DMS53 treated with DMSO at 0.1 percent for 48 hours (cell line): ENCODE data around the gene SCAP.

Experiments
- DNase-seq: peaks from one replicate; lab custom pipeline; 2025; ENCODE audit not compliant: unreplicated experiment; lab: John Stamatoyannopoulos, UW

Gene SCAP

GRCh38 chr3:47432673-47433072 is 43.1 kb downstream of the SCAP start:
- no peak for DNase-seq

DNA sequence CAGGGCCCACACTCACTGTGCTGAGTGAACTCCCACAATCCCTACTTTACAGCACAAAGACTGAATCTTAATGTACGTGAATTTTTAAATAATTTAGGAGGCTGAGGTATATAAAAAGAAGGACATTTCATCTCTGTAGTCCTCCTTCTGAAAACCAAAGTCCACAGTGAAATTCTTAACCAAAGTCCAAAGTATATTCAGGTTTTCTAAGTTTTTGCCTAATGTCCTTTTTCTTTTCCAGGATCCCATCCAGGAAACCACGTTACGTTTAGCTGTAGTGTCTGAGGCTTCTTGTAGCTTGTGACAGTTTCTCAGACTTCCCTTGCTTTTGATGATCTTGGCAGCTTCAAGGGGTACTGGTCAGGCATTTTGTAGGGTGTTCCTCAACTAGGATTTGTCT is 44.5 kb downstream of the SCAP start:
- no peak for DNase-seq

- no peak for DNase-seq
These were observed 45.1 kb downstream of the SCAP start for GRCh38 chr3:47430606-47431005.

- no peak for DNase-seq
These were observed 46.1 kb downstream of the SCAP start for GRCh38 chr3:47429476-47430270.

DNA sequence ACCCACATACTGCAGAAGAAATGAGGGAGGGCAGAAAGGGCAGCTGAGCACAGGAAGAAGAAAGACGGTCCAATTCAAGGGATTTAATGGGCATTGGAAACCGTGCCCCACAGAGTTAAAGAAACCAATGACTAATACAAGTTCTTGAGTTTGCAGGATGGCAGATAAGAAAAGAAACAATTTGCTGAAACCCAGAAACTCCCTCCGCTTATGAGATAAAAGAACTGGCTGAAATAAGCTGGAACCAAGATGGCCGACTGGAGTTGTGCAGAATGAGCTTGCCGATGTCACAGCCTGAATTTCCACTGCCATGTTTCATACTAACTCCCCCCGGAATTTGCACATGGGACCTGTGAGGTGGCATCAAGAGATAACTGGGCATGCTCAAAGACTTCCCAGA is 47.1 kb downstream of the SCAP start:
- DNase-seq, result no peak

- no peak for DNase-seq
These were observed 47.9 kb downstream of the SCAP start for GRCh38 chr3:47427866-47428265.

DNA sequence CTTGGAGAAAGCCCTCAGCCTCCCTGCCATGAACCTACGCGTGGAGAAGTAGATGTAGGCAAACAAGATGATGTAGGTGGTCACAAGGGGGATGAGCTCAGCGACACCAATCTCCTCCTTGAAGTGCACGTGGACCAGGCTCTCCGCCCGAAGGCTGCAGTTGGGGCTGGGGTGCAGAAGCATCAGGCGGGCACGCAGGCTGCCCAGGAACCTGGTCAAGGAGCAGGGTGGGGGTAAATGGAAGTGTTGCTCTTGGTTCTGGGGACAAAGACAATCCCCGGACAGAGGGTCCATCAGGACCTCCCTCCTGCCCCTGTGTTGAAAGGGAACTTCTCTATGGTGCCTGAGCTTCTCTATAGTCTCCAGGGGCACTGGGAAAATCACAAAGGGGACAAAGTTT is 49.8 kb downstream of the SCAP start:
- no peak for DNase-seq

- DNase-seq, result no peak
These were observed 50.4 kb downstream of the SCAP start for GRCh38 chr3:47425383-47425778.

DNA sequence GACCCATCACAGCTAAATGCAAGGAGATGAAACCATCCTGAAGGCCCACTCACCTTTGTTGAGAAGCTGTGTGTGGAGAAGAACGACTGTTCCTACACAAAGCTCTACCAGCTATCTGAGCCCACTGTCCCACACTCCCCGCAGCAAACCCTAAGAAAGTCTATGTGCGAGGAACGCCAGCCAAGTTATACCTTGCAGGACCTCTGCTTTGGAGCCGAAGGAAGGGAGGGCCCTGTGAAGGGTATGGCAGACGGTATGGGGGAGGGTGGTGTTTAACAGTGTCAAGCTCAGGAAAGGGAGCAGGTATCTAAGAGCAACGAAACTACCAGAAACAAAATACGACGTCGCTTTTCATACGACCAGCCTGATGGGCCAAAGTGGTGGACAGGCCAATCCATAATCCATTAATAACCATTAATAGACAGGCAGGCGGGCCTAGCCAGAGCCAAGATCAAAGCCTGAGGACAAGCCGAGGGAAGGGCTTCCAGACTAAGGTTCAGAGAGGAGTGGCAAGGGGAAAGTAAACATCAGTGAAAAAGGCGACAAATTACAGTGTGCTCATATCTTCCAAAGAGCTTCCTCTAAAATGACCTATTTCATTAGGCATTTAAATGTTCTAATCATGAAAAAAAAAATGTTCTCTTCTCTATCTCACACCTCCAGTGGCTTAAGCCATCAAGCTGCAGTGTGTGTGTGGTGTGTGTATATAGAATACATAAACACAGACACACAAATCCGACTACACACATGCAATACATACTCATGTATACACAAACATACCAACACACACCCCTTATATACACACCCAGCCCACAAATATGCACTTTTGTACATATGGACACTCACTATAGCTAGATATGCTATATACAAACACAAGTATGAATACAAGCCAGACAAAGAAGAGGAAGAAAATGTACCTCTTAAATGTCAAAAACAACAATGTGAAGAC is 51.0 kb downstream of the SCAP start:
- DNase-seq, result no peak

GRCh38 chr3:47423548-47424145 is 52.1 kb downstream of the SCAP start:
- DNase-seq, result no peak

GRCh38 chr3:47422743-47423142 is 53.0 kb downstream of the SCAP start:
- no peak for DNase-seq

GRCh38 chr3:47421741-47422649 is 53.7 kb downstream of the SCAP start:
- no peak for DNase-seq

- DNase-seq, result peak; percentile 24
These were observed 54.9 kb downstream of the SCAP start for GRCh38 chr3:47420511-47421484.

- DNase-seq, result no peak
These were observed 55.7 kb downstream of the SCAP start for GRCh38 chr3:47420044-47420430.

DNA sequence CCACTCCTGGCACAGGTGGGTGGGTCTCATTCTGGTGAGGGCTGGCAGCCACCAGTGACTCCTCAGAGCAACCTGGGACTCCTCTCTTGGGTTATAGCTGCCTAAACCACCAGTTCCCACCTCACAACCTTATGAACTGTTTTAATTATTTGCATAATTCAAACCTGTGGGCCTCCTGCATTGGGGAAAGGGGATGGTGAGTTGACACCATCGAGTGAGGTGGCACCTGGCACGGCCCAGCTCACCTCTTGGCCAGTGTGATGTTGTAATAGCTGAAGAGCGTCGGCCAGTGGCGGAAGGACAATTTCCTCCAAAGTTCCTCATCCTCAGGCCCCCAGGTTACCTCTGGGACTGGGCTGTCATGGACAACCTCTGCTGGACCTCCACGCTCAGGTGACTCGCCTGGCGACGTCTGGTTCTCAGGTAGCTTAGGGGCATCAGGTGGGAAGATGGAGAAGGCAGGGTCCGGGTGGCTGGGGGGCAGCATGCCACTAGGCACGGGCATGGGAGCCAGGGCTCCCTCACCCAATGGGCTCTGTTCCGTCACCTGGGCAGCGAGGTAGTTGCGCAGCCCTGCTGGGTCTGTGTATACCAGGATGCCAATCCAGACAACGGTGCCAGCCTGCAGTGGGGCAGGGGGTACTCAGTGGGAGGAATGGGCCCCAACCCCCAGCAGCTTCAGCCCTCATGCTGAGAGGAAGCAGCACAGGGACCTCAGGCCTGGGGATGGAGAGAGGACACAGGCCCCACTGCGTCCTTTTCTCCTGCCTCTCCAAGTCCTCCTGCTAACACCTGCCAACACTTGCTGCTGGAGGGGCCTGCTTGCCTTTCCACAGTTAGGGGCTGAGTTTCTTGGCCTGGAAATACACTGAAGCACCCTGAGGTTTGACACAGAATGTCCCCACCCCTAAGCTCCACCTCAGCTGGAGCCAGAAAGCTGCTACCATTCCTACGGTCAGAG is 56.4 kb downstream of the SCAP start:
- DNase-seq, result no peak

DNA sequence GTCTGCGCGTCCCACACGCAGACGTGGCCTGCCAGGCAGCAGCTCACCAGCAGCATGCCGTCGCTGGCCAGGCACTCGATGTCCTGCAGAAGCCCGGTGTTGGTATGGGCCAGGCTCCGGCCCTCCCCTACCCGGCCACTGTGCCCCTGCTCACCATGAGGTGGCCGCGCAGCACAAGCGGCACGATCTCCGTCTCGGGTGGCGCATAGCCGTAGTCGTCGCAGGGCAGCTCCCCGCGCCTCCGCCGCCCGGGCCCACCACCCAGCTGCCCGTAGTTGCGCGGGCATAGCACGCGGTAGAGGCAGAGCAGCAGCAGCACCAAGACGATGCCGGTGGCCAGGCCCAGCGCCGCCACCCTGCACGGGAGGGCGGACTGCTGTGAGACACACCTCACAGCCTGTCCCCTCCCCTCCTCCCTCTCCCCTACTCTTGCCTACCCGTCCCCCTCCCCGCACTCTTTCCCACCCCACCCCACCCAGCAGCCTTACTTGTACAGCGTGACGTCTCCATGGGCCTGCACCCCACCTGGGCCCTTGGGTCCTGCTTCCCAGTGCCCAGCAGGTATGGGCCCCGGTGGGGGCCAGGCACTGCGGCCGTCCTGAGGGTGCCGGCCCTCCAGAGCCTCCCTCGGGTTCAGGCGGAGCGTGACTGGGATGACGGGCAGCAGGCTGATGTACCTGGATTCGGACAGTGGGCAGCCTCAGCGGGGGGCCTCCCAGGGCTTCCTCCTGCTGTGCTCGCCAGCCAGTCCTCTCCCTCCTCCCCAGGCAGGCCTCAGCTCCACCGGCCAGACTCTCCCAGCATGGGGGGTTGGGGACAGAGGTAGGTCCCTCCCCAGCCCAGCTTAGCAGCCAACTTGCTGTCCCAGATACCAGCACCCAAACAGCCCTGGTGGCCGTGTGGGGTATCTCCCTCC is 57.3 kb downstream of the SCAP start:
- no peak for DNase-seq

GRCh38 chr3:47416041-47416440 is 59.7 kb downstream of the SCAP start:
- DNase-seq, result no peak
